Measurements from ENCODE around the gene XCL1.

XCL1 gene

GRCh38 chr1:168554603-168555483, 21.6 kb upstream of the XCL1 start:
- POLR2A ChIA-PET, result no interaction called here
- H3K9me3 ChIP-seq (ENCODE audit: control extremely low read depth in 1 of 5, control insufficient read depth in 4 of 5, insufficient read depth in 2 of 5, low read depth in 1 of 5, low read length in 4 of 5), result no peaks in the 10 kb centered on the region
- peak in 2 of 3 donors; percentile 54 to 62 for DNase-seq
- no peaks in the 10 kb centered on the region for H3K36me3 ChIP-seq (ENCODE audit: control insufficient read depth in 4 of 4, insufficient read depth in 4 of 4, low read length in 3 of 4)
- H3K27ac ChIP-seq (ENCODE audit: insufficient read depth in 1 of 2, low read depth in 1 of 2, low read length in 2 of 2, poor library complexity in 1 of 2, severe bottlenecking in 2 of 2), result no peak overlapping the region
- 75% methylated on average over 3 of the region's 5 CpGs for WGBS (ENCODE audit: insufficient coverage)
- H3K4me1 ChIP-seq (ENCODE audit: control extremely low read depth in 1 of 4, control insufficient read depth in 4 of 4, insufficient read depth in 4 of 4, low read length in 3 of 4), result peaks cover 6 to 43% (median 15%) of the 10 kb centered on the region in 4 experiments
- CTCF ChIA-PET, result interaction anchor here (1.2 to 1.5 kb wide), 2 partner anchors 18 to 116 kb away, joined by 3 to 6 read pairs; no protein-coding TSS in a partner anchor
- H3K27me3 ChIP-seq (replicated peaks in 2 of 5; ENCODE audit: control insufficient read depth in 4 of 5, insufficient read depth in 5 of 5, low read length in 4 of 5), result no peaks in the 10 kb centered on the region
- no peak overlapping the region for H3K4me3 ChIP-seq (ENCODE audit: control insufficient read depth in 1 of 7, extremely low read depth in 1 of 7, insufficient read depth in 4 of 7, low read depth in 2 of 7, low read length in 6 of 7)

GRCh38 chr1:168555508-168556046, 20.8 kb upstream of the XCL1 start:
- WGBS (ENCODE audit: insufficient coverage), result 100% methylated on average over 1 of the region's 3 CpGs
- Histone ChIP-seq H3K27me3 (replicated peaks in 2 of 5; ENCODE audit: control insufficient read depth in 4 of 5, insufficient read depth in 5 of 5, low read length in 4 of 5) (no peaks in the 10 kb centered on the region), H3K36me3 (ENCODE audit: control insufficient read depth in 4 of 4, insufficient read depth in 4 of 4, low read length in 3 of 4) (no peaks in the 10 kb centered on the region), H3K4me1 (ENCODE audit: control extremely low read depth in 1 of 4, control insufficient read depth in 4 of 4, insufficient read depth in 4 of 4, low read length in 3 of 4) (peaks cover 6 to 43% (median 15%) of the 10 kb centered on the region in 4 experiments), H3K9me3 (ENCODE audit: control extremely low read depth in 1 of 5, control insufficient read depth in 4 of 5, insufficient read depth in 2 of 5, low read depth in 1 of 5, low read length in 4 of 5) (no peaks in the 10 kb centered on the region), H3K4me3 (ENCODE audit: control insufficient read depth in 1 of 7, extremely low read depth in 1 of 7, insufficient read depth in 4 of 7, low read depth in 2 of 7, low read length in 6 of 7) (no peak overlapping the region), H3K27ac (ENCODE audit: insufficient read depth in 1 of 2, low read depth in 1 of 2, low read length in 2 of 2, poor library complexity in 1 of 2, severe bottlenecking in 2 of 2) (no peak overlapping the region)
- no peak for DNase-seq
- POLR2A ChIA-PET, result no interaction called here
- CTCF ChIA-PET, result no interaction called here

- H3K27me3 ChIP-seq (replicated peaks in 2 of 5; ENCODE audit: control insufficient read depth in 4 of 5, insufficient read depth in 5 of 5, low read length in 4 of 5), result no peaks in the 10 kb centered on the region
- no peak for DNase-seq
- no peak overlapping the region for H3K4me3 ChIP-seq (ENCODE audit: control insufficient read depth in 1 of 7, extremely low read depth in 1 of 7, insufficient read depth in 4 of 7, low read depth in 2 of 7, low read length in 6 of 7)
- ChIA-PET CTCF (no interaction called here), POLR2A (no interaction called here)
- H3K27ac ChIP-seq (ENCODE audit: insufficient read depth in 1 of 2, low read depth in 1 of 2, low read length in 2 of 2, poor library complexity in 1 of 2, severe bottlenecking in 2 of 2), result no peak overlapping the region
- H3K9me3 ChIP-seq (ENCODE audit: control extremely low read depth in 1 of 5, control insufficient read depth in 4 of 5, insufficient read depth in 2 of 5, low read depth in 1 of 5, low read length in 4 of 5), result no peaks in the 10 kb centered on the region
- H3K36me3 ChIP-seq (ENCODE audit: control insufficient read depth in 4 of 4, insufficient read depth in 4 of 4, low read length in 3 of 4), result no peaks in the 10 kb centered on the region
- H3K4me1 ChIP-seq (ENCODE audit: control extremely low read depth in 1 of 4, control insufficient read depth in 4 of 4, insufficient read depth in 4 of 4, low read length in 3 of 4), result peaks cover 6 to 44% (median 15%) of the 10 kb centered on the region in 4 experiments
These were observed 19.8 kb upstream of the XCL1 start for GRCh38 chr1:168556647-168557046.

- ChIA-PET CTCF (interaction anchor here (0.7 kb wide), 1 partner anchor 12 kb away, joined by 4 read pairs; no protein-coding TSS in a partner anchor), POLR2A (no interaction called here)
- Histone ChIP-seq H3K9me3 (ENCODE audit: control extremely low read depth in 1 of 5, control insufficient read depth in 4 of 5, insufficient read depth in 2 of 5, low read depth in 1 of 5, low read length in 4 of 5) (no peaks in the 10 kb centered on the region), H3K27ac (ENCODE audit: insufficient read depth in 1 of 2, low read depth in 1 of 2, low read length in 2 of 2, poor library complexity in 1 of 2, severe bottlenecking in 2 of 2) (no peak overlapping the region), H3K36me3 (ENCODE audit: control insufficient read depth in 4 of 4, insufficient read depth in 4 of 4, low read length in 3 of 4) (no peaks in the 10 kb centered on the region), H3K4me1 (ENCODE audit: control extremely low read depth in 1 of 4, control insufficient read depth in 4 of 4, insufficient read depth in 4 of 4, low read length in 3 of 4) (peaks cover 0 to 29% (median 4%) of the 10 kb centered on the region in 4 experiments), H3K27me3 (replicated peaks in 2 of 5; ENCODE audit: control insufficient read depth in 4 of 5, insufficient read depth in 5 of 5, low read length in 4 of 5) (no peaks in the 10 kb centered on the region), H3K4me3 (ENCODE audit: control insufficient read depth in 1 of 7, extremely low read depth in 1 of 7, insufficient read depth in 4 of 7, low read depth in 2 of 7, low read length in 6 of 7) (no peak overlapping the region)
- DNase-seq, result no peak
These were observed 16.0 kb upstream of the XCL1 start for GRCh38 chr1:168560370-168560769.

DNA sequence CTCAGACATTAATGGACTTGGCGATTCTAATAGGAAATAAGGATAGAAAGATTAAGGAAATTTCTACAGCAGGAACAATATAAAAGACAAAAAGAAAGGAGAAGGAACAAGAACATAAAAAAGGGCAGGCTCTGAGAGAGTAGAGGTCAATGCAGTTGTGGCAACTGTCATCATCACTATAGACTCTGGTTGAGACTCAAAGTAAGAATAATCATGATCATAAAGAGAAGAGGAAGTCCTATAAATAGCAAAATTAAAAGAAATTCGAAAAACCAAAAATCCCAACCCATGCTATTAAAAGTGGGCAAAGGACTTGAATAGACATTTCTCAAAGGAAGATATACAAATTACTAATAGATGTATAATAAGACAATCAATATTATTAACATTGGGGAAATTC, 14.4 kb upstream of the XCL1 start:
- no peaks in the 10 kb centered on the region for H3K27me3 ChIP-seq (replicated peaks in 2 of 5; ENCODE audit: control insufficient read depth in 4 of 5, insufficient read depth in 5 of 5, low read length in 4 of 5)
- no CpG with 5 or more reads among the region's 2 CpGs for WGBS (ENCODE audit: insufficient coverage)

GRCh38 chr1:168565825-168566224, 10.6 kb upstream of the XCL1 start:
- DNase-seq, result peak in 2 of 3 donors; percentile 13 to 30
- Histone ChIP-seq H3K27ac (ENCODE audit: insufficient read depth in 1 of 2, low read depth in 1 of 2, low read length in 2 of 2, poor library complexity in 1 of 2, severe bottlenecking in 2 of 2) (no peak overlapping the region), H3K4me3 (ENCODE audit: control insufficient read depth in 1 of 7, extremely low read depth in 1 of 7, insufficient read depth in 4 of 7, low read depth in 2 of 7, low read length in 6 of 7) (no peak overlapping the region), H3K9me3 (ENCODE audit: control extremely low read depth in 1 of 5, control insufficient read depth in 4 of 5, insufficient read depth in 2 of 5, low read depth in 1 of 5, low read length in 4 of 5) (no peaks in the 10 kb centered on the region), H3K4me1 (ENCODE audit: control extremely low read depth in 1 of 4, control insufficient read depth in 4 of 4, insufficient read depth in 4 of 4, low read length in 3 of 4) (peaks cover 9 to 21% (median 11%) of the 10 kb centered on the region in 4 experiments), H3K27me3 (replicated peaks in 2 of 5; ENCODE audit: control insufficient read depth in 4 of 5, insufficient read depth in 5 of 5, low read length in 4 of 5) (no peaks in the 10 kb centered on the region), H3K36me3 (ENCODE audit: control insufficient read depth in 4 of 4, insufficient read depth in 4 of 4, low read length in 3 of 4) (no peaks in the 10 kb centered on the region)
- ChIA-PET POLR2A (interaction anchor here (0.7 kb wide), 1 partner anchor 18 kb away, joined by 3 read pairs; no protein-coding TSS in a partner anchor), CTCF (interaction anchor here (2.0 to 2.4 kb wide), 3 partner anchors 12 to 125 kb away, joined by 4 to 10 read pairs (median 5); no protein-coding TSS in a partner anchor)
- WGBS (ENCODE audit: insufficient coverage), result no CpG with 5 or more reads among the region's 4 CpGs

More for the DNA sequence above, 14.4 kb upstream of the XCL1 start:
- H3K9me3 ChIP-seq (ENCODE audit: control extremely low read depth in 1 of 5, control insufficient read depth in 4 of 5, insufficient read depth in 2 of 5, low read depth in 1 of 5, low read length in 4 of 5), result no peaks in the 10 kb centered on the region
- no peaks in the 10 kb centered on the region for H3K36me3 ChIP-seq (ENCODE audit: control insufficient read depth in 4 of 4, insufficient read depth in 4 of 4, low read length in 3 of 4)
- H3K4me3 ChIP-seq (ENCODE audit: control insufficient read depth in 1 of 7, extremely low read depth in 1 of 7, insufficient read depth in 4 of 7, low read depth in 2 of 7, low read length in 6 of 7), result no peak overlapping the region
- CTCF ChIA-PET, result no interaction called here
- H3K4me1 ChIP-seq (ENCODE audit: control extremely low read depth in 1 of 4, control insufficient read depth in 4 of 4, insufficient read depth in 4 of 4, low read length in 3 of 4), result peaks cover 6 to 25% (median 11%) of the 10 kb centered on the region in 4 experiments
- POLR2A ChIA-PET, result no interaction called here
- no peak overlapping the region for H3K27ac ChIP-seq (ENCODE audit: insufficient read depth in 1 of 2, low read depth in 1 of 2, low read length in 2 of 2, poor library complexity in 1 of 2, severe bottlenecking in 2 of 2)
- no peak for DNase-seq

- POLR2A ChIA-PET, result no interaction called here
- H3K9me3 ChIP-seq (ENCODE audit: control extremely low read depth in 1 of 5, control insufficient read depth in 4 of 5, insufficient read depth in 2 of 5, low read depth in 1 of 5, low read length in 4 of 5), result no peaks in the 10 kb centered on the region
These were observed 9.4 kb upstream of the XCL1 start for GRCh38 chr1:168567007-168567406.

More at GRCh38 chr1:168567007-168567406, 9.4 kb upstream of the XCL1 start:
- Histone ChIP-seq H3K4me3 (ENCODE audit: control insufficient read depth in 1 of 7, extremely low read depth in 1 of 7, insufficient read depth in 4 of 7, low read depth in 2 of 7, low read length in 6 of 7) (no peak overlapping the region), H3K27me3 (replicated peaks in 2 of 5; ENCODE audit: control insufficient read depth in 4 of 5, insufficient read depth in 5 of 5, low read length in 4 of 5) (no peaks in the 10 kb centered on the region), H3K4me1 (ENCODE audit: control extremely low read depth in 1 of 4, control insufficient read depth in 4 of 4, insufficient read depth in 4 of 4, low read length in 3 of 4) (peaks cover 9 to 17% (median 11%) of the 10 kb centered on the region in 4 experiments), H3K36me3 (ENCODE audit: control insufficient read depth in 4 of 4, insufficient read depth in 4 of 4, low read length in 3 of 4) (no peaks in the 10 kb centered on the region), H3K27ac (ENCODE audit: insufficient read depth in 1 of 2, low read depth in 1 of 2, low read length in 2 of 2, poor library complexity in 1 of 2, severe bottlenecking in 2 of 2) (no peak overlapping the region)
- peak in 1 of 3 donors; percentile 12 for DNase-seq
- WGBS (ENCODE audit: insufficient coverage), result 83% methylated on average over 1 of the region's 1 CpG
- CTCF ChIA-PET, result interaction anchor here (0.9 to 2.4 kb wide), 3 partner anchors 11 to 125 kb away, joined by 3 to 5 read pairs (median 4); no protein-coding TSS in a partner anchor
